ENCODE results near the gene OR13A1.
"Not testable (repeated sequence)": the region's sequence is repeated elsewhere in the genome, so short reads cannot be mapped to it uniquely, and the experiment has no call there.

OR13A1 gene

GRCh38 chr10:45315508-45315907 is at the start of gene OR13A1:
TSS of gene OR13A1 (minus strand) at chr10:45315608. CDS start at chr10:45304422, 11,186 bp downstream.
- no peak for DNase-seq

DNA sequence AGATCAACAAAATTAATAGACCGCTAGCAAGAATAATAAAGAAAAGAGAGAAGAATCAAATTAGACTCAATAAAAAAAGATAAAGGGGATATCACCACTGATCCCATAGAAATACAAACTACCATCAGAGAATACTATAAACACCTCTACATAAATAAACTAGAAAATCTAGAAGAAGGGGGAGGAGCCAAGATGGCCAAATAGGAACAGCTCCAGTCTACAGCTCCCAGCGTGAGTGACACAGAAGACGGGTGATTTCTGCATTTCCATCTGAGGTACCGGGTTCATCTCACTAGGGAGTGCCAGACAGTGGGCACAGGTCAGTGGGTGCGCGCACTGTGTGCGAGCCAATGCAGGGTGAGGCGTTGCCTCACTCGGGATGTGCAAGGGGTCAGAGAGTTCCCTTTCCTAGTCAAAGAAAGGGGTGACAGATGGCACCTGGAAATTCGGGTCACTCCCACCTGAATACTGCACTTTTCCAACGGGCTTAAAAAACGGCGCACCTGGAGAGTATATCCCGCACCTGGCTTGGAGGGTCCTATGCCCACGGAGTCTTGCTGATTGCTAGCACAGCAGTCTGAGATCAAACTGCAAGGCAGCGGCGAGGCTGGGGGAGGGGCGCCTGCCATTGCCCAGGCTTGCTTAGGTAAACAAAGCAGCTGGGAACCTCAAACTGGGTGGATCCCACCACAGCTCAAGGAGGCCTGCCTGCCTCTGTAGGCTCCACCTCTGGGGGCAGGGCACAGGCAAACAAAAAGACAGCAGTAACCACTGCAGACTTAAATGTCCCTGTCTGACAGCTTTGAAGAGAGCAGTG is 46.8 kb upstream of the OR13A1 start:
- DNase-seq: not testable (repeated sequence)

- not testable (repeated sequence) for DNase-seq
These were observed 43.6 kb upstream of the OR13A1 start for GRCh38 chr10:45358961-45359360.

DNA sequence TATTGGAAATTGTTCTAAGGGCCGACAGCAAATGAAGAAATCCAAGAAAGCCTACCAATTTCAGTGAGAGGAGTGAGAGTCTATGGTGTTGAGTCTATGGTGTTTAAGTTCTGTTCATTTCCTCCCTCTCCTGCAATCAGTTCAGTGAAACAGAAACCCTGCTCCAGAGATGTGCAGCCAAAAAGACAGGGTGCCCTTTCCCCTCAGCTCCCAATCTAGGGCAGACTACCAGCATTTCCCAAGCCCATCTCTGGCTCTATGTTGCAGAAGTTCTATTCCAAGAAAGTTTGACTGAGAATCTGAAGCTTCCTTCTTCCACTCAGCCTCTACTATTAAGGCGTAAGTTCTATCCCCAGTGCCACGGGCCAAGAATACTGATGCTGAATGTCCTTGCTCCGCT is 40.1 kb upstream of the OR13A1 start:
- DNase-seq: no peak

DNA sequence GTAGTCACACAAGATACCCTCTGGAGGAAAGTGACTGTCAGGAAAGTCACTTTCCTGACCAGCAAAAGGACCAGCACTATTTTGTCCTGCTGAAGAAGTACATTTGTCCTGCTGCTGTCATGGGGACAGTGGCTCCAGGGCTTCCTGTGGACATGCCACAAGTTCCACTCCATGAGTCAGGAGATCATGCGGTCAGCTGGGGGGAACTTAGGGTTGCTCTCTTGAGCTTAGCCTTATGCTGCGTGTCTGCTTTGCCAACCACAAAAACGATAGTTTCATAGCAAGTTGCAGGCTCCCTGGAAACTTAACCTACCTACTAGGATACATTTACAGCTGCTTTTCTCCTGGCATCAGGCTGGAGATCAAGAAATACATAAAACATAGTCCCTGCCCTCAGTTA is 38.9 kb upstream of the OR13A1 start:
- DNase-seq: no peak

- DNase-seq: no peak
These were observed 37.8 kb upstream of the OR13A1 start for GRCh38 chr10:45353186-45353585.

GRCh38 chr10:45348196-45348765 is 32.9 kb upstream of the OR13A1 start:
- DNase-seq: not testable (repeated sequence)

- not testable (repeated sequence) for DNase-seq
These were observed 32.1 kb upstream of the OR13A1 start for GRCh38 chr10:45347464-45347863.

- DNase-seq: not testable (repeated sequence)
These were observed 31.4 kb upstream of the OR13A1 start for GRCh38 chr10:45346652-45347335.

DNA sequence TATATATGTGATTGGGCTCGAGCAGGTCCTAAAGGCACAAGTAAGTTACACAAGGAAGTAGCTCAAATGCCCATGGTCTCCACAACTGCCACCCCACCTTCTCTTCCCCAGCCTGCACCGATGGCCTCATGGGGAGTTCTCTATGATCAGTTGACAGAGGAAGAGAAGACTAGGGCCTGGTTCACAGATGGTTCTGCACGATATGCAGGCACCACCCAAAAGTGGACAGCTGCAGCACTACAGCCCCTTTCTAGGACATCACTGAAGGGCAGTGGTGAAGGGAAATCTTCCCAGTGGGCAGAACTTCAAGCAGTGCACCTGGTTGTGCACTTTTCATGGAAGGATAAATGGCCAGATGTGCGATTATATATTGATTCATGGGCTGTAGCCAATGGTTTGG is 25.0 kb upstream of the OR13A1 start:
- DNase-seq: not testable (repeated sequence)

DNA sequence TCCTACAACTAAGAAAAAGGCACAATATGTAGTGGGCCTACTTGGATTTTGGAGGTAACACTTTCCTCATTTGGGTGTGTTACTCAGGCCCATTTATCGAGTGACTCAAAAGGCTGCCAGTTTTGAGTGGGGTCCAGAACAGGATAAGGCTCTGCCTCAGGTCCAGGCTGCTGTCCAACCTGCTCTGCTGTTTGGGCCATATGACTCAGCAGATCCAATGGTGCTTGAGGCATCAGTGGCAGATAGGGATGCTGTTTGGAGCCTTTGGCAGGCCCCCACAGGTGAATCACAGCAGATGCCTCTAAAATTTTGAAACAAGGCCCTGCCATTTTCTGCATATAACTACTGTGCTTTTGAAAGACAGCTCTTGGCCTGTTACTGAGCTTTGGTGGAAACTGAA is 24.5 kb upstream of the OR13A1 start:
- DNase-seq: no peak

- not testable (repeated sequence) for DNase-seq
These were observed 16.4 kb upstream of the OR13A1 start for GRCh38 chr10:45331824-45332223.

GRCh38 chr10:45326864-45327263 is 11.5 kb upstream of the OR13A1 start:
- not testable (repeated sequence) for DNase-seq

GRCh38 chr10:45325116-45325515 is 9.7 kb upstream of the OR13A1 start:
- DNase-seq: no peak

DNA sequence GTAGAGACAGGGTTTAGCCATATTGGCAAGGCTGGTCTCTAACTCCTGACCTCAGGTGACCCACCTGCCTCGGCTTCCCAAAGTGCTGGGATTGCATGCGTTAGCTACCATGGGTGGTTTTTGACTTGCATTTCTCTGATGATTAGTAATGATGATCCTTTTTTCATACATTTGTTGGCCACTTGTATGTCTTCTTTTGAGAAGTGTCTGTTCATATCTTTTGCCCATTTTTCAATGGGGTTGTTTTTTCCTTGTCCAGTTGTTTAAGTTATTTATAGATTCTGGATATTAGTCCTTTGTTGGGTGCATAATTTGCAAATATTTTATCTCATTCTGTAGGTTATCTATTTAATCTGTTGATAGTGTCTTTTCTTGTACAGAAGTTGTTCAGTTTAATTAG is 4.3 kb upstream of the OR13A1 start:
- DNase-seq: no peak

DNA sequence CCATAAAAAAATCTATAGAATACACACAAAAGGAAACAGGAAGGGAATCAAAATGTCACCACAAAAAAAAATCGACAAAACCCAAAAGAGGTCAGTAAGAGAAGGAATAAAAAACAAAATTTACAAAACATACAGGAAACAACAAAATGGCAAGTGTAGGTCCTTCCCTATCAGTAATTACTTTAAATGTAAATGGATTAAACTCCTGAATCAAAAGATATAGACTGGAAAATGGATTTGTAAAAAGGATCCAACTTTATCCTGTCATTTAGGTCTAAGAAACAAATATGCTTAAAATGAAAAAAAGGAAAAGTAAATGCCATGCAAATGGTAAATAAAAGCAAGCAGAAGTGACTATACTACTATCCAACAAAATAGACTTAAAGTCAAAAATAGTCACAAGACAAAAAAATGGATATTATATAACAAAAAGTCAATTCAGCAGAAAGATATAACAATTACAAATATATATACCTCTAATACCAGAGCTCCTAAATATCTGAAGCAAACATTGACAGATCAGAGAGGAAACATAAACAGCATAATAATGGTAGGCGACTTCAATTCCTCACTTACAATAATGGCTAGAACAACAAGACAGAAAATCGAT is 2.0 kb downstream of the OR13A1 start:
- no peak for DNase-seq

DNA sequence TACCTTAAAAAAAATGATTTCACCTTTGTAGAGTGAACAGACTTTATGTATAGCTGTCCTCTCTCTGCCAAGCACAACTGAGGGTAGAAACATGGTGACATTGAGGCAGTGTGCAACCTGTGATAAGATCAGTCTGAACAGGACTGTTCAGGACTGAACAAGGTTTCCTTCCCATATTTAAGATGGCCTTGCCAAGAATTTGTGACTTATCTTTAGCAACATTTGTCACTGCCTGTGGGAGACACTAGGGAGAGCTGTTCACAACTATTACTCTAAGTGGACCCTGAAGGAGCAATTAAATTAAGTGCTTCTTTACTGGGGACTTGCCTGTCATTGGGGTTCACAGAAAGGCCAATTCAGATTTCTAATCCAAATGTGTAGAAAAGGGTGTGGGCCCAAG is 6.7 kb downstream of the OR13A1 start:
- DNase-seq: peak in 1 of 2 donors; percentile 59

GRCh38 chr10:45302573-45302972 is 12.8 kb downstream of the OR13A1 start:
- no peak for DNase-seq

DNA sequence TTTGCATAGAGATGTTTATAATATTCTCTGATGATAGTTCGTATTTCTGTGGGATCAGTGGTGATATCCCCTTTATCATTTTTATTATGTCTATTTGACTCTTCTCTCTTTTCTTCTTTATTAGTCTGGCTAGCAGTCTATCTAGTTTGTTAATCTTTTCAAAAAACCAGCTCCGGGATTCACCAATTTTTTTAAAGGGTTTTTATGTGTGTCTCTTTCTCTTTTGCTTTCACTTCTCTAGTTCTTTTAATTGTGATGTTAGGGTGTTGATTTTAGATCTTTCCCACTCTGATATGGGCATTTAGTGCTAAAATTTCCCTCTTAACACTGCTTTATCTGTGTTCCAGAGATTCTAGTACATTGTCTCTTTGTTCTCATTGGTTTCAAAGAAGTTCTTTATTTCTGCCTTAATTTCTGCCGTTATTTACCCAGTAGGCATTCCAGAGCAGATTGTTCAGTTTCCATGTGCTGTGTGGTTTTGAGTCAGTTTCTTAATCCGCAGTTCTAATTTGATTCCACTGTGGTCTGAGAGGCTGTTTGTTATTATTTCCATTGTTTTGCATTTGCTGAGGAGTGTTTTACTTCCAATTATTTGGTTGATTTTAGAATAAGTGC is 17.0 kb downstream of the OR13A1 start:
- peak in 1 of 2 donors; percentile 25 for DNase-seq

GRCh38 chr10:45294681-45295080 is 20.7 kb downstream of the OR13A1 start:
- no peak for DNase-seq

GRCh38 chr10:45286980-45287379 is 28.4 kb downstream of the OR13A1 start:
- DNase-seq: no peak

- no peak for DNase-seq
These were observed 33.3 kb downstream of the OR13A1 start for GRCh38 chr10:45282061-45282460.

All from bone marrow (tissue), 2 donors.